Mesodermal cell (in vitro differentiated cells): ENCODE results near the gene STMN3. TPM values are rescaled to one million over a fixed set of nuclear protein-coding genes. Genes with fewer than 3 reads are reported as not detected.

ENCODE experiments used
- H3K27ac ChIP-seq: 2 replicates; pipeline ENCODE4 v1.7.0; 2013; ENCODE audit warnings: mild to moderate bottlenecking, low read depth, low read length, moderate library complexity; ENCODE audit not compliant: severe bottlenecking
- H3K36me3 ChIP-seq: 2 replicates; pipeline ENCODE4 v1.7.1; 2013; ENCODE audit warnings: mild to moderate bottlenecking, low read length, moderate library complexity; ENCODE audit not compliant: control insufficient read depth, insufficient read depth
- H3K4me1 ChIP-seq: one replicate; pipeline ENCODE4 v1.7.1; 2013; ENCODE audit warnings: mild to moderate bottlenecking, low read length; ENCODE audit not compliant: insufficient read depth, control insufficient read depth, poor library complexity, severe bottlenecking
- H3K4me3 ChIP-seq: 2 replicates; pipeline ENCODE4 v1.7.0; 2013; ENCODE audit warnings: low read length, control low read depth, mild to moderate bottlenecking; ENCODE audit not compliant: insufficient read depth, poor library complexity, severe bottlenecking; ENCODE audit errors: extremely low read depth
- H3K9me3 ChIP-seq: 2 replicates; pipeline ENCODE4 v1.7.1; 2013; ENCODE audit warnings: mild to moderate bottlenecking, low read length, moderate library complexity; ENCODE audit not compliant: control insufficient read depth
- WGBS, 2 experiments: methylation state at CpG; one replicate each; pipeline ENCODE4 v1.1.5; 2013; ENCODE audit warnings: missing lambda C conversion rate in 2 of 2; ENCODE audit not compliant: insufficient coverage in 2 of 2; 5-methylcytosine and 5-hydroxymethylcytosine counted together
- polyA plus RNA-seq, 2 experiments: library from polyadenylated mRNA; stranded (reverse); fragments of 50-300 nt; gene quantifications; one replicate each; pipeline ENCODE4 v1.2.3, GENCODE V29; 2013

Gene STMN3
- polyA plus RNA-seq (2013, experiment 1 of 2) = 26.6 TPM
- polyA plus RNA-seq (2013, experiment 2 of 2) = 21.9 TPM

- H3K4me1 ChIP-seq = peaks cover 5% of the 10 kb centered on the region
- peak within 1 kb of the TSS; percentile 48 for H3K4me3 ChIP-seq
- H3K27ac ChIP-seq = peak within 1 kb of the TSS; percentile 69
- no peaks in the 10 kb centered on the region for H3K36me3 ChIP-seq
- WGBS, 2 experiments = 0 to 1% methylated on average over 11 to 52 of the region's 73 CpGs
- no peaks in the 10 kb centered on the region for H3K9me3 ChIP-seq
These were observed at the start of gene STMN3 for GRCh38 chr20:63653041-63653973. Gene STMN3 (minus strand): TSS chr20:63653424. CDS start chr20:63653345, 79 bp downstream.

GRCh38 chr20:63702036-63702665, 48.9 kb upstream of the STMN3 start:
- Histone ChIP-seq H3K4me1 (peaks cover 29% of the 10 kb centered on the region), H3K36me3 (peaks cover 39% of the 10 kb centered on the region), H3K27ac (no peak overlapping the region), H3K4me3 (no peak overlapping the region), H3K9me3 (no peaks in the 10 kb centered on the region)
- WGBS, 2 experiments = 92 to 94% methylated on average over 16 of the region's 16 CpGs

- Histone ChIP-seq H3K36me3 (peaks cover 36% of the 10 kb centered on the region), H3K4me1 (peaks cover 31% of the 10 kb centered on the region), H3K27ac (no peak overlapping the region), H3K4me3 (no peak overlapping the region), H3K9me3 (no peaks in the 10 kb centered on the region)
- 92% methylated on average over 10 to 12 of the region's 14 CpGs for WGBS, 2 experiments
These were observed 48.3 kb upstream of the STMN3 start for GRCh38 chr20:63701329-63702035.

- H3K36me3 ChIP-seq = peaks cover 31% of the 10 kb centered on the region
- peaks cover 28% of the 10 kb centered on the region for H3K4me1 ChIP-seq
- H3K27ac ChIP-seq = no peak overlapping the region
- H3K9me3 ChIP-seq = no peaks in the 10 kb centered on the region
- 90 to 100% methylated on average over 2 to 4 of the region's 5 CpGs for WGBS, 2 experiments
- H3K4me3 ChIP-seq = no peak overlapping the region
These were observed 47.8 kb upstream of the STMN3 start for GRCh38 chr20:63701051-63701328.

- no peaks in the 10 kb centered on the region for H3K9me3 ChIP-seq
- H3K4me1 ChIP-seq = peaks cover 28% of the 10 kb centered on the region
- H3K27ac ChIP-seq = peak overlapping the region; percentile 62
- H3K36me3 ChIP-seq = peaks cover 26% of the 10 kb centered on the region
- 95 to 97% methylated on average over 31 to 34 of the region's 43 CpGs for WGBS, 2 experiments
- H3K4me3 ChIP-seq = no peak overlapping the region
These were observed 47.2 kb upstream of the STMN3 start for GRCh38 chr20:63700199-63701050.

GRCh38 chr20:63699466-63700198, 46.4 kb upstream of the STMN3 start:
- Histone ChIP-seq H3K9me3 (no peaks in the 10 kb centered on the region), H3K4me1 (peaks cover 28% of the 10 kb centered on the region), H3K27ac (peak overlapping the region; percentile 62), H3K36me3 (peaks cover 19% of the 10 kb centered on the region), H3K4me3 (no peak overlapping the region)
- WGBS, 2 experiments = 88 to 91% methylated on average over 19 to 22 of the region's 24 CpGs

GRCh38 chr20:63698739-63699465, 45.7 kb upstream of the STMN3 start:
- WGBS, 2 experiments = 62 to 63% methylated on average over 13 to 16 of the region's 19 CpGs
- Histone ChIP-seq H3K4me3 (no peak overlapping the region), H3K9me3 (no peaks in the 10 kb centered on the region), H3K4me1 (peaks cover 28% of the 10 kb centered on the region), H3K36me3 (peaks cover 16% of the 10 kb centered on the region), H3K27ac (peak overlapping the region; percentile 62)

- WGBS, 2 experiments = 92% methylated on average over 31 to 34 of the region's 40 CpGs
- peaks cover 10% of the 10 kb centered on the region for H3K36me3 ChIP-seq
- peaks cover 28% of the 10 kb centered on the region for H3K4me1 ChIP-seq
- no peak overlapping the region for H3K4me3 ChIP-seq
- H3K27ac ChIP-seq = no peak overlapping the region
- H3K9me3 ChIP-seq = no peaks in the 10 kb centered on the region
These were observed 44.8 kb upstream of the STMN3 start for GRCh38 chr20:63697868-63698545.

GRCh38 chr20:63697357-63697867, 44.2 kb upstream of the STMN3 start:
- Histone ChIP-seq H3K4me3 (no peak overlapping the region), H3K9me3 (no peaks in the 10 kb centered on the region), H3K36me3 (peaks cover 10% of the 10 kb centered on the region), H3K27ac (no peak overlapping the region), H3K4me1 (peaks cover 28% of the 10 kb centered on the region)
- 90 to 97% methylated on average over 5 to 6 of the region's 7 CpGs for WGBS, 2 experiments
